ENCODE data around the gene ANKRD6.

- TF ChIP-seq EZH2 (IDR thresholded peaks at IDR 0.05) (no peak), POLR2AphosphoS5 (IDR thresholded peaks at IDR 0.05; ENCODE audit: borderline replicate concordance, low read depth, low read length) (no peak)
These were observed 106.8 kb downstream of the ANKRD6 start for GRCh38 chr6:89539779-89540178.
